ENCODE results near the gene CCDC6.

GRCh38 chr10:59774451-59774850 is 131.9 kb downstream of the CCDC6 start:
- TF ChIP-seq CTCF (conservative IDR thresholded peaks at IDR 0.05) (no peak), EZH2 (IDR thresholded peaks at IDR 0.05; ENCODE audit: low read depth) (no peak)
